ENCODE data around the gene ELP5. TPM values are rescaled to one million over a fixed set of nuclear protein-coding genes. Genes with fewer than 3 reads are reported as not detected.

Gene ELP5
- total and polyA plus RNA-seq, 2 donors (not counting 3 experiments of a cell fraction or from before 2014, with no cell fraction given) = 44.4 to 54.7 TPM

DNA sequence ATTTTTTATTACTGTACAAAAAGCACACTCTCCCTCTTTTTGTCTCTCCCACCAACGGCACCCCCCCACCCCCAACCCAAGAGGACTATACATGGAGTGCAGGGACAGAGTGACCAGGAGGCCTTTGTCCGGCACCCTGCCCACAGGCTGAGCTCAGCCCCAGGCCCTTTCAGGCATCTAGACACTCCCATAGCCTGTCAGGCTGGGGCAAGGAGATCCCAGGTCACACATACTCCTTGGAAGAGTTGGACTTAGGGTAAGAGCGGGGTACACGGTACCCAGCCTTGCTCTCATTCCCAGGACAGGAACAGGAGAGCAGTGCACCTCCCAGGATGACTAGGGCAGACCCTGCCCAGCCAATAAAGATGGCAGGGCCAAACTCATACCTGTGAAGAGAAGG is 8.1 kb downstream of the ELP5 start:
- Histone ChIP-seq H3K4me2 (ENCODE audit: insufficient read depth, low read length) (no peak overlapping the region), H3K9me3 (replicated peaks; ENCODE audit: control insufficient read depth, insufficient read depth, low read length) (no peaks in the 10 kb centered on the region), H3K4me1 (ENCODE audit: control insufficient read depth, extremely low read depth, insufficient read depth, low read length) (peaks cover 26% of the 10 kb centered on the region), H3K79me2 (ENCODE audit: control insufficient read depth, insufficient read depth, low read length) (no peaks in the 10 kb centered on the region), H3K4me3 (replicated peaks in 1 of 3; ENCODE audit: insufficient read depth in 1 of 3, low read depth in 1 of 3, low read length in 3 of 3) (no peak overlapping the region), H3K27ac (ENCODE audit: insufficient read depth, low read depth, low read length) (no peak overlapping the region), H3K27me3 (ENCODE audit: control insufficient read depth in 2 of 2, insufficient read depth in 2 of 2, low read length in 2 of 2) (no peaks in the 10 kb centered on the region), H3K9me1 (replicated peaks; ENCODE audit: control insufficient read depth, extremely low read depth, insufficient read depth, low read length) (no peaks in the 10 kb centered on the region), H3K36me3 (ENCODE audit: control insufficient read depth in 2 of 2, extremely low read depth in 1 of 2, insufficient read depth in 2 of 2, low read length in 2 of 2) (peaks cover 3 to 17% of the 10 kb centered on the region in 2 experiments), H2AFZ (ENCODE audit: low read depth, low read length) (no peak overlapping the region), H4K20me1 (replicated peaks; ENCODE audit: control insufficient read depth, extremely low read depth, insufficient read depth, low read length) (no peaks in the 10 kb centered on the region), H3K9ac (replicated peaks; ENCODE audit: extremely low read depth, insufficient read depth, low read length) (no peak overlapping the region)
- intact Hi-C loops (cut with micrococcal nuclease) = loop anchor here (2.0 kb wide), 1 partner anchor 39 kb away; no protein-coding TSS in a partner anchor
- peak; percentile 4 for TF ChIP-seq POLR2AphosphoS5 (IDR thresholded peaks at IDR 0.05; ENCODE audit: insufficient read depth, low read depth, low read length)
- TF ChIP-seq GATA2 (IDR thresholded peaks at IDR 0.05; ENCODE audit: insufficient read depth, insufficient read length, low read depth, low read length) = no peak
- DNase-seq (ENCODE audit: low read depth, low spot score) (no peak), FAIRE-seq (no peak)
- POLR2A ChIA-PET = no interaction called here
- BruUV-seq (replicated peaks) = TSS peak; percentile 14
- dilution Hi-C loops (cut with MboI; ENCODE audit: extremely low pct_ligation_motif_present, low sequenced_read_pairs) = no loop called here
- CTCF ChIA-PET = interaction anchor here (0.6 to 1.5 kb wide), 3 partner anchors 36 to 372 kb away, joined by 3 read pairs; no protein-coding TSS in a partner anchor

- ChIA-PET CTCF (interaction anchor here (0.6 to 1.1 kb wide), 2 partner anchors 36 to 371 kb away, joined by 3 read pairs; no protein-coding TSS in a partner anchor), POLR2A (no interaction called here)
- dilution Hi-C loops (cut with MboI; ENCODE audit: extremely low pct_ligation_motif_present, low sequenced_read_pairs) (no loop called here), intact Hi-C loops (cut with micrococcal nuclease) (loop anchor here (1.0 to 2.0 kb wide), 2 partner anchors 9 to 40 kb away; partner anchors contain the start of gene ELP5)
- FAIRE-seq (no peak), DNase-seq (ENCODE audit: low read depth, low spot score) (no peak)
- Histone ChIP-seq H3K9ac (replicated peaks; ENCODE audit: extremely low read depth, insufficient read depth, low read length) (peak overlapping the region; percentile 29), H3K27me3 (ENCODE audit: control insufficient read depth in 2 of 2, insufficient read depth in 2 of 2, low read length in 2 of 2) (no peaks in the 10 kb centered on the region), H3K9me1 (replicated peaks; ENCODE audit: control insufficient read depth, extremely low read depth, insufficient read depth, low read length) (no peaks in the 10 kb centered on the region), H3K36me3 (ENCODE audit: control insufficient read depth in 2 of 2, extremely low read depth in 1 of 2, insufficient read depth in 2 of 2, low read length in 2 of 2) (peaks cover 3 to 15% of the 10 kb centered on the region in 2 experiments), H3K9me3 (replicated peaks; ENCODE audit: control insufficient read depth, insufficient read depth, low read length) (no peaks in the 10 kb centered on the region), H4K20me1 (replicated peaks; ENCODE audit: control insufficient read depth, extremely low read depth, insufficient read depth, low read length) (no peaks in the 10 kb centered on the region), H3K4me1 (ENCODE audit: control insufficient read depth, extremely low read depth, insufficient read depth, low read length) (peaks cover 26% of the 10 kb centered on the region), H3K27ac (ENCODE audit: insufficient read depth, low read depth, low read length) (no peak overlapping the region), H2AFZ (ENCODE audit: low read depth, low read length) (peak overlapping the region; percentile 52), H3K79me2 (ENCODE audit: control insufficient read depth, insufficient read depth, low read length) (no peaks in the 10 kb centered on the region), H3K4me2 (ENCODE audit: insufficient read depth, low read length) (peak overlapping the region; percentile 31), H3K4me3 (replicated peaks in 1 of 3; ENCODE audit: insufficient read depth in 1 of 3, low read depth in 1 of 3, low read length in 3 of 3) (peak overlapping the region; percentile 8 to 19 (median 13))
- TF ChIP-seq POLR2AphosphoS5 (IDR thresholded peaks at IDR 0.05; ENCODE audit: insufficient read depth, low read depth, low read length) (peak; percentile 23), GATA2 (IDR thresholded peaks at IDR 0.05; ENCODE audit: insufficient read depth, insufficient read length, low read depth, low read length) (no peak), EZH2 (IDR thresholded peaks at IDR 0.05; ENCODE audit: borderline replicate concordance, low read depth, low read length, severe bottlenecking) (no peak), POLR2A (IDR thresholded peaks at IDR 0.05; ENCODE audit: low read depth, low read length) (no peak)
- TF ChIP-seq, protein P1, sequence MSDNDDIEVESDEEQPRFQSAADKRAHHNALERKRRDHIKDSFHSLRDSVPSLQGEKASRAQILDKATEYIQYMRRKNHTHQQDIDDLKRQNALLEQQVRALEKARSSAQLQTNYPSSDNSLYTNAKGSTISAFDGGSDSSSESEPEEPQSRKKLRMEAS (IDR thresholded peaks at IDR 0.05; ENCODE audit: insufficient read depth, insufficient read length) = no peak
- TF ChIP-seq, protein P2, sequence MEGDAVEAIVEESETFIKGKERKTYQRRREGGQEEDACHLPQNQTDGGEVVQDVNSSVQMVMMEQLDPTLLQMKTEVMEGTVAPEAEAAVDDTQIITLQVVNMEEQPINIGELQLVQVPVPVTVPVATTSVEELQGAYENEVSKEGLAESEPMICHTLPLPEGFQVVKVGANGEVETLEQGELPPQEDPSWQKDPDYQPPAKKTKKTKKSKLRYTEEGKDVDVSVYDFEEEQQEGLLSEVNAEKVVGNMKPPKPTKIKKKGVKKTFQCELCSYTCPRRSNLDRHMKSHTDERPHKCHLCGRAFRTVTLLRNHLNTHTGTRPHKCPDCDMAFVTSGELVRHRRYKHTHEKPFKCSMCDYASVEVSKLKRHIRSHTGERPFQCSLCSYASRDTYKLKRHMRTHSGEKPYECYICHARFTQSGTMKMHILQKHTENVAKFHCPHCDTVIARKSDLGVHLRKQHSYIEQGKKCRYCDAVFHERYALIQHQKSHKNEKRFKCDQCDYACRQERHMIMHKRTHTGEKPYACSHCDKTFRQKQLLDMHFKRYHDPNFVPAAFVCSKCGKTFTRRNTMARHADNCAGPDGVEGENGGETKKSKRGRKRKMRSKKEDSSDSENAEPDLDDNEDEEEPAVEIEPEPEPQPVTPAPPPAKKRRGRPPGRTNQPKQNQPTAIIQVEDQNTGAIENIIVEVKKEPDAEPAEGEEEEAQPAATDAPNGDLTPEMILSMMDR (IDR thresholded peaks at IDR 0.05; ENCODE audit: extremely low read depth in 1 of 2, insufficient read depth in 1 of 2, low read depth in 1 of 2, low read length in 2 of 2) = no peak
- no TSS peak for BruUV-seq (replicated peaks)
Observed at GRCh38 chr17:7260651-7261378, 8.8 kb downstream of the ELP5 start.
